Natural killer cell (primary cell): ENCODE measurements around the gene TMEM18. TPM values are rescaled to one million over a fixed set of nuclear protein-coding genes. Genes with fewer than 3 reads are reported as not detected.

Experiments used
- ATAC-seq, 3 donors: fragments of 150-1000 bp in 2 of 3; fragments of 200-7000 bp in 1 of 3; cut with Tn5 transposase; 1 replicate in 1 of 3; 2 replicates in 2 of 3; pipeline ENCODE4 v1.10.0; 2021; ENCODE audit warnings: mild to moderate bottlenecking in 2 of 3, moderate library complexity in 2 of 3
- DNase-seq, 2 donors: peaks; one replicate each; pipeline versions ENCODE4 v3.0.0 to v3.0.0-alpha.2; 2013 to 2021; ENCODE audit warnings: mixed read lengths in 1 of 2
- H3K27ac ChIP-seq: one replicate; pipeline ENCODE4 v1.5.1; 2013; ENCODE audit warnings: mild to moderate bottlenecking, low read length
- H3K27me3 ChIP-seq: one replicate; pipeline ENCODE4 v1.6.1; 2013; ENCODE audit warnings: low read length; ENCODE audit not compliant: control insufficient read depth, insufficient read depth
- H3K36me3 ChIP-seq: one replicate; pipeline ENCODE4 v1.6.1; 2013; ENCODE audit warnings: low read length; ENCODE audit not compliant: control insufficient read depth, insufficient read depth
- H3K4me1 ChIP-seq: one replicate; pipeline ENCODE4 v1.6.1; 2013; ENCODE audit warnings: low read length; ENCODE audit not compliant: control insufficient read depth, insufficient read depth
- H3K4me3 ChIP-seq: one replicate; pipeline ENCODE4 v1.5.1; 2013; ENCODE audit warnings: low read length
- H3K9me3 ChIP-seq: one replicate; pipeline ENCODE4 v1.6.1; 2013; ENCODE audit warnings: low read length; ENCODE audit not compliant: control insufficient read depth, insufficient read depth
- H3K27ac Mint-ChIP-seq, 2 donors: one replicate each; pipeline ENCODE4 v1.8.0; 2022; ENCODE audit warnings: mild to moderate bottlenecking in 2 of 2, mixed read lengths in 2 of 2, moderate library complexity in 1 of 2
- H3K27me3 Mint-ChIP-seq, 2 donors: one replicate each; pipeline ENCODE4 v1.8.0; 2022; ENCODE audit warnings: low read depth in 2 of 2, mixed read lengths in 2 of 2
- H3K36me3 Mint-ChIP-seq: one replicate; pipeline ENCODE4 v1.8.0; 2022; ENCODE audit warnings: mixed read lengths
- H3K4me1 Mint-ChIP-seq, 2 donors: one replicate each; pipeline ENCODE4 v1.8.0; 2022; ENCODE audit warnings: mixed read lengths in 2 of 2
- H3K4me3 Mint-ChIP-seq: one replicate; pipeline ENCODE4 v1.8.0; 2022; ENCODE audit warnings: mild to moderate bottlenecking, moderate library complexity, mixed read lengths
- H3K9me3 Mint-ChIP-seq, 2 donors: one replicate each; pipeline ENCODE4 v1.8.0; 2022; ENCODE audit warnings: mixed read lengths in 2 of 2
- WGBS: methylation state at CpG from one replicate; pipeline ENCODE4 v1.1.7; 2013; ENCODE audit warnings: missing lambda C conversion rate; ENCODE audit not compliant: insufficient coverage; 5-methylcytosine and 5-hydroxymethylcytosine counted together
- intact Hi-C: fragments of 100-400 bp; cut with micrococcal nuclease; formaldehyde crosslinking; loops from one replicate; pipeline ENCODE4 v1.14.2; 2022
- total RNA-seq, 4 donors: library from RNA; stranded (reverse); fragments of 120-200 nt in 1 of 4; gene quantifications; one replicate each; pipeline versions ENCODE4 v1.2.3 to v1.2.4, GENCODE V29; 2013 to 2022
- TF ChIP-seq, protein P1 (sequence below): fragments of 200-600 bp; IDR thresholded peaks from one replicate; pipeline ENCODE4 v1.8.0; 2022; ENCODE audit warnings: antibody characterized with exemption

Gene TMEM18
- total RNA-seq, 3 donors from 2014 or later (not counting 1 experiment from before 2014, with no cell fraction given) = 22.0 to 30.8 (median 22.1) TPM

DNA sequence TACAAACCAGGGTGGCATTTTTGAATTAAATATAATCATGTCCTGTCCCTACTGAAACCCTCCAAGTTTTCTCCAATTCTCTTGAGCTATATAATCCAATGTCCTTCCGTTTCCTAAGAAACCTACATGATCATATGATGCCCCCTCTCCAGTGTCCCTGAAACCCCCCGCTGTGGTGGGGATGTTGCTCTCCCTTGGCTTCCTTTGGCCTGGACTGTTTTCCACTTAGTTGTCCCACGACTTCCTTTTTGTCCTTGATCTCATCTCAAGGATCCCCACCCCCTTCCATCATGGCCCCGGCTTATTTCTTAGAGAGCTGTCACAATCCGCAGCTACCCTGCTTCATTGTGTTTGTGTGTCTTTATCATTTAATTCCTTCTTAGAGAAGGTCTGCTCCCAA, 43.8 kb downstream of the TMEM18 start:
- intact Hi-C loops = loop anchor here (10.0 kb wide), 1 partner anchor 99 kb away; no protein-coding TSS in a partner anchor
- Histone ChIP-seq H3K9me3 (no peaks in the 10 kb centered on the region), H3K27me3 (no peaks in the 10 kb centered on the region), H3K4me3 (no peak overlapping the region), H3K4me1 (peaks cover 8% of the 10 kb centered on the region), H3K36me3 (no peaks in the 10 kb centered on the region), H3K27ac (no peak overlapping the region)
- TF ChIP-seq, protein P1, sequence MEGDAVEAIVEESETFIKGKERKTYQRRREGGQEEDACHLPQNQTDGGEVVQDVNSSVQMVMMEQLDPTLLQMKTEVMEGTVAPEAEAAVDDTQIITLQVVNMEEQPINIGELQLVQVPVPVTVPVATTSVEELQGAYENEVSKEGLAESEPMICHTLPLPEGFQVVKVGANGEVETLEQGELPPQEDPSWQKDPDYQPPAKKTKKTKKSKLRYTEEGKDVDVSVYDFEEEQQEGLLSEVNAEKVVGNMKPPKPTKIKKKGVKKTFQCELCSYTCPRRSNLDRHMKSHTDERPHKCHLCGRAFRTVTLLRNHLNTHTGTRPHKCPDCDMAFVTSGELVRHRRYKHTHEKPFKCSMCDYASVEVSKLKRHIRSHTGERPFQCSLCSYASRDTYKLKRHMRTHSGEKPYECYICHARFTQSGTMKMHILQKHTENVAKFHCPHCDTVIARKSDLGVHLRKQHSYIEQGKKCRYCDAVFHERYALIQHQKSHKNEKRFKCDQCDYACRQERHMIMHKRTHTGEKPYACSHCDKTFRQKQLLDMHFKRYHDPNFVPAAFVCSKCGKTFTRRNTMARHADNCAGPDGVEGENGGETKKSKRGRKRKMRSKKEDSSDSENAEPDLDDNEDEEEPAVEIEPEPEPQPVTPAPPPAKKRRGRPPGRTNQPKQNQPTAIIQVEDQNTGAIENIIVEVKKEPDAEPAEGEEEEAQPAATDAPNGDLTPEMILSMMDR = no peak
- ATAC-seq = no peak
- no peaks in the 10 kb centered on the region for H3K36me3 Mint-ChIP-seq
- WGBS = 76% methylated on average over 5 of the region's 5 CpGs
- H3K9me3 Mint-ChIP-seq = no peaks in the 10 kb centered on the region
- peaks cover 0 to 7% of the 10 kb centered on the region in 2 donors for H3K4me1 Mint-ChIP-seq
- H3K27ac Mint-ChIP-seq = no peak overlapping the region
- no peak overlapping the region for H3K4me3 Mint-ChIP-seq
- H3K27me3 Mint-ChIP-seq = peaks cover 8 to 12% of the 10 kb centered on the region in 2 donors
- no peak for DNase-seq

DNA sequence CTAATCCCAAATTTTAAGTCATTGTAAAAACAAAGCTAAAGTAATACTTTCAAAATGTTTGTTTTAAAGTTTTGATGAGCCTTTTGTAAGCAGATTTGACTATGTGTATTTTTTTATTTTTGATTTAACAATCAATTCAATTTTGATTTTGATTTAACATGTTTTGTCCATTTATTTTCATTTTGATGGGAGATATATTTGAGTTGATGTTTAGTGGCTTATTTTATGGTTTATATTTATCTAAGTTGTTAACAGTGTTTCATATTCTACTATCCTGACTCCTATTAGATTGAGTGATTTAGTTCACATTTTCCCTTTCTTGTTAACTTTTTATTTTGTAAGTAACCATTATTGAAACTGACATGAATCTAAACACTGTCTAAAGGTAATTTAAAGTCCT, 44.7 kb downstream of the TMEM18 start:
- H3K27me3 Mint-ChIP-seq = peaks cover 8 to 18% of the 10 kb centered on the region in 2 donors
- Histone ChIP-seq H3K27ac (no peak overlapping the region), H3K36me3 (no peaks in the 10 kb centered on the region), H3K27me3 (no peaks in the 10 kb centered on the region), H3K4me3 (no peak overlapping the region), H3K9me3 (no peaks in the 10 kb centered on the region), H3K4me1 (peaks cover 8% of the 10 kb centered on the region)
- no peaks in the 10 kb centered on the region for H3K36me3 Mint-ChIP-seq
- H3K9me3 Mint-ChIP-seq = no peaks in the 10 kb centered on the region
- ATAC-seq = no peak
- no peak overlapping the region for H3K27ac Mint-ChIP-seq
- TF ChIP-seq, protein P1 = no peak
- DNase-seq = no peak
- peaks cover 0 to 7% of the 10 kb centered on the region in 2 donors for H3K4me1 Mint-ChIP-seq
- intact Hi-C loops = loop anchor here (10.0 kb wide), 1 partner anchor 98 kb away; no protein-coding TSS in a partner anchor
- H3K4me3 Mint-ChIP-seq = no peak overlapping the region

DNA sequence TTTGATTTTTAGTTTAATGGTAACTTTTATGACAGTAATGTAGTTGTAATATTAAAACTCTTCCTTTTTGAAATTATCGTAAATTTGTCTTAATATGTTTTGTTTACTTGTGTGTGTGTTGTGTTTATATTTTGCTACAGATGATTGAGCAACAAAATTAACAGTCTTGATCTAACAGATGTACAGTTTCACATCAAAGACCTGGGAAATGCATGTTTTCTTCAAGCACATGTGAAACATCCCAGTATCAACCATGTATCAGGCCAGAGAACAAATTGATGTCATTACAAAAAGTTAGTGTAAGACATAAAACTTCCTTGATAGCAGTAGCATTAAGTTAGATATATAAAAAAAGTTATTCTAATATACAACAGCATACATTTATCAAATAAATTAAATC, 45.5 kb downstream of the TMEM18 start:
- WGBS = no CpG with 5 or more reads among the region's 1 CpG
- ATAC-seq (no peak), DNase-seq (no peak)
- Histone ChIP-seq H3K27me3 (no peaks in the 10 kb centered on the region), H3K4me3 (no peak overlapping the region), H3K9me3 (no peaks in the 10 kb centered on the region), H3K4me1 (peaks cover 5% of the 10 kb centered on the region), H3K27ac (no peak overlapping the region), H3K36me3 (no peaks in the 10 kb centered on the region)
- peaks cover 8 to 18% of the 10 kb centered on the region in 2 donors for H3K27me3 Mint-ChIP-seq
- H3K27ac Mint-ChIP-seq = no peak overlapping the region
- TF ChIP-seq, protein P1 = no peak
- intact Hi-C loops = loop anchor here (10.0 kb wide), 1 partner anchor 97 kb away; no protein-coding TSS in a partner anchor
- H3K9me3 Mint-ChIP-seq = no peaks in the 10 kb centered on the region
- H3K4me1 Mint-ChIP-seq = peaks cover 0 to 1% of the 10 kb centered on the region in 2 donors
- no peak overlapping the region for H3K4me3 Mint-ChIP-seq
- no peaks in the 10 kb centered on the region for H3K36me3 Mint-ChIP-seq
